RWPE2 (cell line): ENCODE results near the gene PTGES2.

Source experiments
- ATAC-seq: fragments of 200-7000 bp; cut with Tn5 transposase; 3 replicates; pipeline ENCODE4 v1.9.1; 2021; ENCODE audit warnings: low read depth
- DNase-seq: peaks from one replicate; pipeline ENCODE4 v3.0.0-alpha.2; 2020; ENCODE audit warnings: low spot score
- H3K27ac ChIP-seq: fragments of 450-650 bp; 2 replicates; pipeline ENCODE4 v1.5.1; 2017; ENCODE audit warnings: mild to moderate bottlenecking; ENCODE audit not compliant: poor library complexity, severe bottlenecking
- H3K27me3 ChIP-seq: fragments of 250-450 bp; sonication (Bioruptor Pico); 2 replicates; pipeline ENCODE4 v1.5.1; 2021; ENCODE audit warnings: mild to moderate bottlenecking, moderate library complexity; ENCODE audit not compliant: insufficient read depth, poor library complexity, severe bottlenecking
- H3K36me3 ChIP-seq: fragments of 250-450 bp; sonication (Bioruptor Pico); 2 replicates; pipeline ENCODE4 v1.5.1; 2020; ENCODE audit warnings: low read depth, mild to moderate bottlenecking, moderate library complexity
- H3K4me1 ChIP-seq: fragments of 250-450 bp; sonication (Bioruptor Pico); 2 replicates; pipeline ENCODE4 v1.5.1; 2021; ENCODE audit warnings: mild to moderate bottlenecking, moderate library complexity; ENCODE audit not compliant: insufficient read depth, poor library complexity, severe bottlenecking
- H3K4me3 ChIP-seq: fragments of 250-450 bp; sonication (Bioruptor Pico); 2 replicates; pipeline ENCODE4 v1.5.1; 2021; ENCODE audit warnings: mild to moderate bottlenecking, moderate library complexity; ENCODE audit not compliant: severe bottlenecking
- H3K9me3 ChIP-seq: fragments of 250-450 bp; sonication (Bioruptor Pico); 2 replicates; pipeline ENCODE4 v1.5.1; 2021; ENCODE audit warnings: mild to moderate bottlenecking, moderate library complexity; ENCODE audit not compliant: severe bottlenecking
- CTCF ChIP-seq: fragments of 450-650 bp; IDR thresholded peaks from one replicate; pipeline ENCODE4 v1.5.1; 2017; ENCODE audit warnings: mild to moderate bottlenecking, moderate library complexity; ENCODE audit not compliant: poor library complexity, severe bottlenecking

The PTGES2 gene

GRCh38 chr9:128080206-128080605, 47.3 kb downstream of the PTGES2 start:
- no peak for TF ChIP-seq CTCF
- no peak overlapping the region for H3K4me3 ChIP-seq
- no peak for ATAC-seq
- H3K4me1 ChIP-seq, result peaks cover 24% of the 10 kb centered on the region
- no peaks in the 10 kb centered on the region for H3K9me3 ChIP-seq
- DNase-seq, result no peak
- H3K27me3 ChIP-seq, result no peaks in the 10 kb centered on the region
- H3K27ac ChIP-seq, result no peak overlapping the region
- no peaks in the 10 kb centered on the region; the same call in 1 of the 2 replicates for H3K36me3 ChIP-seq

GRCh38 chr9:128078504-128079434, 48.8 kb downstream of the PTGES2 start:
- TF ChIP-seq CTCF, result no peak
- DNase-seq, result no peak
- peaks cover 24% of the 10 kb centered on the region for H3K4me1 ChIP-seq
- H3K27me3 ChIP-seq, result no peaks in the 10 kb centered on the region
- peak overlapping the region; percentile 34 for H3K27ac ChIP-seq
- ATAC-seq, result peak; percentile 69
- no peaks in the 10 kb centered on the region for H3K9me3 ChIP-seq
- H3K36me3 ChIP-seq, result no peaks in the 10 kb centered on the region; the same call in 1 of the 2 replicates
- no peak overlapping the region for H3K4me3 ChIP-seq

GRCh38 chr9:128077847-128078503, 49.6 kb downstream of the PTGES2 start:
- Histone ChIP-seq H3K36me3 (no peaks in the 10 kb centered on the region; the same call in 1 of the 2 replicates), H3K4me3 (no peak overlapping the region), H3K27me3 (no peaks in the 10 kb centered on the region), H3K4me1 (peaks cover 27% of the 10 kb centered on the region), H3K9me3 (no peaks in the 10 kb centered on the region), H3K27ac (peak overlapping the region; percentile 34)
- DNase-seq (no peak), ATAC-seq (no peak)
- TF ChIP-seq CTCF, result no peak

- TF ChIP-seq CTCF, result no peak
- Histone ChIP-seq H3K4me1 (peaks cover 26% of the 10 kb centered on the region), H3K36me3 (no peaks in the 10 kb centered on the region), H3K9me3 (no peaks in the 10 kb centered on the region), H3K27me3 (no peaks in the 10 kb centered on the region), H3K4me3 (no peak overlapping the region), H3K27ac (peak overlapping the region; percentile 49)
- ATAC-seq, result no peak
- no peak for DNase-seq
Measured at GRCh38 chr9:128073253-128073886, 54.2 kb downstream of the PTGES2 start.
